HuH-7 (cell line): ENCODE results near the gene TRNAU1AP.
"Not testable (repeated sequence)": the region's sequence is repeated elsewhere in the genome, so short reads cannot be mapped to it uniquely, and the experiment has no call there.

Experiments used
- DNase-seq: peaks from one replicate; pipeline ENCODE4 v3.0.0; 2011; ENCODE audit warnings: low spot score

Gene TRNAU1AP

DNA sequence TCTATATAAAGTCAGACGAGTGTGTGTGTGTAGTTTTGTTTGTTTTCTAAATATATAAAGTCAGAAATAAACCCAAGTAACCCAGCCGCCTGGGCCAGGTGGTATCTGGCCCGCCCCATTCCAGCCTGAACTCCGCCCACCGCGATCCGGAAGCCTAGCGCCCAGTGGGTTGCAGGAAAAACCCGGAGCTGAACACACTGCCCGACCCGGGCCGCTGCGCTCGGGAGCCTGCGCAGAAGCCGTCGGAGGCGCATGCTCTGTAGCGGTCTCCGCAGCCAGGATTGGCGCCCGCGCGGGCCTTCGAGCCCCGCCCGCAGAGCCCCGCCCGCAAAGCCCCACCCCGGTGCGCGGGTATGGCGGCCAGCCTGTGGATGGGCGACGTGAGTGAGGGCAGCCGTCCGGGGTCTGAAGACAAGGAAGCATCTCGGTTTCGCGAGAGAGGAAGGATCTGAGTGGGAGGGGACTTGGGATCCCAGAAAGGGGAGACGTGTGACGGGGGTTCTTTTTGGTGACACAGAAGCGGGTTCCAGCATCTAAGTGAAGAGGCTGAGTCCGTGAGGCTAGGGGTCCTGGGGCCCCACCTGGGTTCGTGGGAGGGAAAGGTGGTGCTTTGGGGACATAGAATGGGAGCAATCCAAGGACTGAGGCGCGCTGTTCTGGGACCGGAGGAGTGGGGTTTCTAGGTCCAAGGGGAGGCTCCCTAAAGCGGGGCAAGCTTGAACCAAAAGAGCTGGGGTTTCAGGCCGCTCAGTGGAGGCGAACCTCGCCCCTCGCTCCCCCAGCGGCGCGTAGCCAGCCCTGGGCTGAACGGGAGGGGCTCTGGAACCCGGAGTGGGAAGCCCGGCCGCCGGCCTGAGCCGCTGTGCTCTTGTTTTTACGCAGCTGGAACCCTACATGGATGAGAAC is at the start of gene TRNAU1AP:
TRNAU1AP (plus strand) TSS at position 328 of the 906 bp plus-strand sequence; CDS start at position 354, 26 bp downstream.
- DNase-seq = peak; percentile 89

- DNase-seq = no peak
Observed at GRCh38 chr1:28503117-28503516, 49.8 kb upstream of the TRNAU1AP start.

DNA sequence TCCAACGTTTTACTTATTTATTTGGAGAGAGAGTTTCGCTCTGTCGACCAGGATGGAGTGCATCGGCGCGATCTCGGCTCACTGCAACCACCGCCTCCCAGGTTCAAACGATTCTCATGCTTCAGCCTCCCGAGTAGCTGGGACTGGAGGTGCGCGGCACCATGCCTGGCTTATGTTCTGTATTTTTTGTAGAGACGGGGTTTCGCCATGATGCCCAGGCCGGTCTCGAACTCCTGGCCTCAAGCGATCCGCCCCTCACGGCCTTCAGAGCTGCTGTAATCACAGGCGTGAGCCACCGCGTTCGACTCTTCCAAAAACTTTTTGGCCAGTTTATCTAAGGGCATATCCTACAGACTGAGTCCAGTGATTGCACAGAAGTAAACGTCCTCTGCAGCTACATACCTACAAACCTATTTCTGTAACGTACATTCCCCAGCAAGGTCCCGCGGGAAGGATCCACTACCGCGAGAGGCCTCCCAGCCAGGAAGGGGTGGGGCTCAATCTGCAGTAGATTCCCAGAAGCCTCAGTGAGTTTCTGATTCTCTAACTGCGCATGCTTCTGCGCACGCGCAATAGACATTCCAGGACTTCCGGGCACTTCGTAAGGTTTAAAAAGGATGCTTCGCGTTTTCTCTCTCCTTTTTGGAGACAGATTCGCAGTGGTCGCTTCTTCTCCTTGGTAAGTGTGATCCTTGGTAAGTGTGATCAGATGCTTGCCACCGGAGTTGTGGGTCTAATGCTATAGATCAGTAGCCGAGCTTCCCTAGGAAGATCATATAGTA is 47.3 kb upstream of the TRNAU1AP start, which contains the start of gene RCC1:
RCC1 (plus strand) TSS at position 638 of the 782 bp plus-strand sequence. CDS start 23,824 bp downstream, outside the sequence.
- DNase-seq = peak; percentile 84

DNA sequence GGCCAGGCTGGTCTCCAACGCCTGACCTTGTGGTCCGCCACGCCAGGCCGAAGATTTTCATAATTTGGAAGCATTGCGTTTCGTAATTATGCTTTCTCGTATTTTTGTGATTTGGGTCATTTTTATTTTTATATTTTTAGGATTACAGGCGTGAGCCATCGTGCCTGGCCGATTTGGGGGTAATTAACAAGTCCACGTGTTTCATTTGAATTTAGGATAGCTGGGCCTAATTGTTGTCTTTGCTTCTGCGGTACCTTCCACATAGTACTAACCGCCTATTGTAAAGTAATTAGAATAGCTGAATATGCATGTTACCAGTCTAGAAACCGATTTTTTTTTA is 46.0 kb upstream of the TRNAU1AP start:
- DNase-seq = no peak

GRCh38 chr1:28507247-28507645 is 45.6 kb upstream of the TRNAU1AP start:
- DNase-seq = no peak

DNA sequence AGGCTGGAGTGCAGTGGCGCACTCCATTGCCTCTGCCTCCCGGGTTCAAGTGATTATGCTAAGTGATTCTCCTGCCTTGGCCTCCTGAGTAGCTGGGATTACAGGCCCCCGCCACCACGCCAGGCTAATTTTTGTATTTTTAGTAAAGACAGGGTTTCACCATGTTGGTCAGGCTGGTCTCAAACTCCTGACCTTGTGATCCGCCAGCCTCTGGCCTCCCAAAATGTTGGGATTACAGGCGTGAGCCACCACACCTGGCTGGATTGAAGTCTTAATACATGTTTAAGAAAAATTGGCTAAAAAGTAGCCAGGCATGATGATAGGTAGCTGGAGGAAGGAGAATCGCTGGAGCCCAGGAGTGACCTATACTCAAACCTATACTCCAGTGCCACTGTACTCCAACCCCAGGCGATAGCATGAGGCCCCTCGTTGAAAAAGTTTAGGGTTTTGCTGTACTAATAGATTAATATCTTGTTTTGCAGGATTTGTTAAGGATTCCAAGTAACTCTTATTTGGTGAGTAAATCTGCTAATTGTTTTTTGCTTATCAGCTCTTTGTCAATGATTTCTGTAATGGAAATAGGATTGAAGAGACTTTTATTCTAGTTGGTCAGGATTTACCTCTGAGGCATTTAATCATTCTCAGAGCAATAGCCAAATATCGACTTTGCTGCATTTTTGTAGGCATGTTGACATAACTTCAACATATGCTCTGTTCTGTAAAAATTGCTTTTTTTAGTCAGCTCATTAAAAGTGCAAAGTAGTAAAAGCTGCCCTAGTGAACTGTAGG is 45.0 kb upstream of the TRNAU1AP start:
- no peak for DNase-seq

DNA sequence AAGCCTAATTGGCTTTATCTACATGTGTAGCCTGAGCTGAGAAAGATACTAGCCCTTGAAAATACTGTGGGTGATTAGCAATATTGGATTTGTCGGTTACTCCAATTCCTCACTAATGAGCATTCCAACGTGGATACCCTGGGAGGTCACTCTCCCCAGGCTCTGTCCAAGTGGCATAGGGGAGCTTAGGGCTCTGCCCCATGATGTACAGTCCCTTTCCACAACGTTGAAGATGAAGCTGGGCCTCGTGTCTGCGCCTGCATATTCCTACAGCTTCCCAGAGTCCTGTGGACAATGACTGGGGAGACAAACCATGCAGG is 44.5 kb upstream of the TRNAU1AP start:
- no peak for DNase-seq

DNA sequence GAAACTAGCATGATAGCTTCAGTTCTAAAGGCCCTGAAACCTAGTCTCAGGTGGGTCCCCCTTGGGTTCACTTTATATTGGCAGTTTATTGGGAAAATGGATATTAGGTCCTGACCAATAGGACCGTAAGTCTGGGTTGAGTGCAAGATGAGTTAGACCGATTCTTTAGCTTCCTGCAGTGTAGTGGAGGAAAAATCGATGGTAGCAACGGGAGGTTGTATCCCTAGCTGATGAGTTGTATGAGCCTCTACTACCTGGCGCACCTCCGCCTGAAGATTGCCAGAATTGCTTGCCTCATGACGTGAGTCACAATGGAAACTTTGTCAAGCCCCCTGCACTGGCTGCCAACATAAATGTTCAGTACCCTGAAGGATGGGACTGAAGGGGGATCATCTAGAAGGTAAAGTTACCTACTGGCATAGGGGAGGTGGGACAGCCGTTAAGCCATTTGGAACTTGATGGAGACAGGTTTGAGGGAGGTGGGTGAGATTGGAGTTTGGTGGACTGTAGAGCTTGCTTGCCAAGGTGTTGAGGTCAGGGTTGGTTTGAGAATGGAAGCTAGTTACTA is 43.1 kb upstream of the TRNAU1AP start:
- no peak for DNase-seq

- no peak for DNase-seq
Observed at GRCh38 chr1:28510273-28510969, 42.5 kb upstream of the TRNAU1AP start.

GRCh38 chr1:28510970-28511440 is 41.9 kb upstream of the TRNAU1AP start:
- no peak for DNase-seq

DNA sequence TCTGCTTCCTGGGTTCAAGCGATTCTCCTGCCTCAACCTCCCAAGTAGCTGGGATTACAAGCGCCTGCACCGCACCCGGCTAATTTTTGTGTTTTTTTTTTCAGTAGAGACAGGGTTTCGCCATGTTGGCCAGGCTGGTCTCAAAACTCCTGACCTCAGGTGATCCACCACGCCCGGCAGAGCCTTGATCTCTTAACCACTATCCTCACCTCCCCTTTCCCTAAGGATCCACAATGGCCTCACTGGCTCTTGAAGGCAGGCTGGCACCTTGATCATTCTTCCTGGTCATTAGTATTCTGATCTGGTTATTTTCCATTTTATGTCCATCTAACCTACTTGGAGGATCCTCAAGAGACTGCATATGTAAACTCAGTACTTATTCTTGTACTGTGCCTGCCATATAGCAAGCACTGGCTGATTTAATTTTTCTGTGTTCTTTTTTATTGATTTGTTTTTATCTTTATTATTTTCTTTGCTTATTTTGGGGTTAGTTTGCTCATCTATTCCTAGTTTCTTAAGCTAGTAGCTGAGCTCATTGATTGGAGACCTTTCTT is 40.8 kb upstream of the TRNAU1AP start:
- DNase-seq = no peak

GRCh38 chr1:28514445-28514933 is 38.4 kb upstream of the TRNAU1AP start:
- not testable (repeated sequence) for DNase-seq

DNA sequence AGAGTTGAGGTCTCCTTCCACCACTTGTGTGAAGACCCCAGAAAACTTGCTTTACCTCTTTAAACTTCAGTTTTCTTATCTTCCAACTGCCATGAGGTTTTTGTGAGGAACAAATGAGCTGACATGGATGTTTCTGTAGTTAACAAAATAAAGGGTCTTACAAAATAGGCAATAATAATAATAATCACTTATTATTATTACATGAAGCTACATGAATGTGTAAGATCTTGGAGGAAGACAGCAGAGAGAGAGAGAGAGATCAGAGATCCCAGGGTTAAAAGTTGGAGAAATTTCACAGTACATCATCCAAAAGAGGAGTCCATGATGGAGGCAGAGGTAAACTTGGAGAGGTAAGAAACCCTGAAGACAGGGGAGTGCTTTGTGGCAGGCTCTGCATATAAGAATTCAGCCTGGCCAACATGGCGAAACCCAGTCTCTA is 36.3 kb upstream of the TRNAU1AP start:
- no peak for DNase-seq

DNA sequence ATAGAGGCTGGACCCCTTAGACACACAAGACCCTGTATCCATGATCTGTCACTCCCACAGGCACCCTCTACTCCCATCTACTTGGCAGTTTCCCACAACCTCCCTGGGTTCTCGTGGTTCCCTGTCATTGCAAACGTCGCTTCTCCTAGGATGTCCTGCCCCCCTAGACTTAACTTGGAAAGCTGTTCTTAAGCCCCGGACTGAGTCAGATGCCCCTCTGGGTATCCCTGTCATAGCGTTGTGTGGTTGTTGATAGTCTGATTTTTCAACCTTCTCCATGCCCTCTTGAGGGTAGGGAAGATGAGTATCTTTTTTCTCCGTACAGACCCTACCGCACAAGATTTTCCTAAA is 35.3 kb upstream of the TRNAU1AP start:
- DNase-seq = no peak

- DNase-seq = peak; percentile 91
Observed at GRCh38 chr1:28518000-28518744, 34.7 kb upstream of the TRNAU1AP start.

- DNase-seq = peak; percentile 37
Observed at GRCh38 chr1:28518745-28519341, 34.0 kb upstream of the TRNAU1AP start.

- no peak for DNase-seq
Observed at GRCh38 chr1:28519946-28520725, 32.7 kb upstream of the TRNAU1AP start.

DNA sequence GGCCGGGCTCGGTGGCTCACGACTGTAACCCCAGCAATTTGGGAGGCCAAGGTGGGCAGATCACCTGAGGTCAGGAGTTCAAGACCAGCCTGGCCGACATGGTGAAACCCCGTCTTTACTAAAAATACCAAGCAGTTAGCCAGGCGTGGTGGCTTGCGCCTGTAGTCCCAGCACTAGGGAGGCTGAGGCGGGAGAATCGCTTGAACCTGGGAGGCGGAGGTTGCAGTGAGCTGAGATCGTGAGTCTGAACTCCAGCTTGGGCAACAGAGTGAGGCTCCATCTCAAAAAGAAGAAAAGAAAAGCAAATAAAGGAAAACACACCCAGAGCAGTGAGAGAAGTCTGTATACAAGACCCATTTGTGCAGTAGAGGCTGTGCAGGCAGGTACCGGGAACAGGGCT is 32.1 kb upstream of the TRNAU1AP start:
- DNase-seq = not testable (repeated sequence)
